GM12878 (cell line): ENCODE results near the gene METTL13. TPM values are rescaled to one million over a fixed set of nuclear protein-coding genes. Genes with fewer than 3 reads are reported as not detected.

Experiments
- ATAC-seq: fragments of 200-7000 bp; cut with Tn5 transposase; 3 replicates; pipeline ENCODE4 v1.9.1; 2020; ENCODE audit warnings: mild to moderate bottlenecking, moderate library complexity
- BruUV-seq: library from RNA; stranded (reverse); fragments of 400-500 nt; replicated peaks from 2 replicates; lab custom pipeline; 2021; lab: Mats Ljungman, UMichigan
- CTCF ChIA-PET: fragments of 300-600 bp; sonication (Branson Sonifier 250); formaldehyde crosslinking; extraction: SDS; loops from one replicate; lab custom pipeline; 2021; ENCODE audit warnings: inconsistent platforms; lab: Yijun Ruan, JAX
- POLR2A ChIA-PET: fragments of 350-600 bp; formaldehyde crosslinking; extraction: SDS; loops from one replicate; lab custom pipeline; 2021; ENCODE audit warnings: inconsistent platforms; lab: Charles Lee
- RAD21 ChIA-PET: fragments of 300-600 bp; sonication (Branson Sonifier 250); formaldehyde crosslinking; loops from one replicate; lab custom pipeline; 2023; ENCODE audit warnings: antibody characterized with exemption; ENCODE audit not compliant: unreplicated experiment; lab: Charles Lee
- SMC1A ChIA-PET: fragments of 300-600 bp; sonication (Branson Sonifier 250); formaldehyde crosslinking; loops from one replicate; lab custom pipeline; 2023; ENCODE audit not compliant: unreplicated experiment, uncharacterized antibody; lab: Charles Lee
- DNase-seq: peaks from one replicate; pipeline ENCODE4 v3.0.0-alpha.2; 2011; ENCODE audit warnings: low read depth, low spot score
- FAIRE-seq: peaks from 3 replicates; lab custom pipeline; 2011; peaks lifted over from hg19 to GRCh38; lab: Jason Lieb, UNC
- H2AFZ ChIP-seq: 2 replicates; pipeline ENCODE4 v1.6.0; 2011; ENCODE audit warnings: low read depth, low read length, control low read depth; ENCODE audit not compliant: control insufficient read depth
- H3K27ac ChIP-seq: 2 replicates; pipeline ENCODE4 v1.5.1; 2011; ENCODE audit warnings: control low read depth; ENCODE audit not compliant: control insufficient read depth, insufficient read depth
- H3K27me3 ChIP-seq, 2 experiments: replicated peaks in 1 of 2; 2 replicates each; pipeline versions ENCODE4 v1.6.0 to v1.6.1; 2011; ENCODE audit warnings: low read length in 1 of 2; ENCODE audit not compliant: control insufficient read depth in 2 of 2, insufficient read depth in 2 of 2
- H3K36me3 ChIP-seq, 2 experiments: 2 replicates each; pipeline ENCODE4 v1.5.1; 2011; ENCODE audit warnings: low read length in 1 of 2; ENCODE audit not compliant: control insufficient read depth in 2 of 2, insufficient read depth in 2 of 2
- H3K4me1 ChIP-seq: 2 replicates; pipeline ENCODE4 v1.6.1; 2011; ENCODE audit warnings: mild to moderate bottlenecking, low read length, moderate library complexity, mixed read lengths; ENCODE audit not compliant: control insufficient read depth, insufficient read depth
- H3K4me2 ChIP-seq: 2 replicates; pipeline ENCODE4 v1.6.0; 2011; ENCODE audit warnings: control low read depth; ENCODE audit not compliant: control insufficient read depth, insufficient read depth
- H3K4me3 ChIP-seq: fragments of 200-600 bp; sonication (generic); 2 replicates; pipeline ENCODE4 v1.5.1; 2016
- H3K79me2 ChIP-seq: 2 replicates; pipeline ENCODE4 v1.6.0; 2011; ENCODE audit warnings: low read length; ENCODE audit not compliant: control insufficient read depth, insufficient read depth
- H3K9ac ChIP-seq: 2 replicates; pipeline ENCODE4 v1.8.0; 2011; ENCODE audit warnings: low read length, control low read depth, mixed read lengths; ENCODE audit not compliant: control insufficient read depth, insufficient read depth
- H3K9me3 ChIP-seq: replicated peaks from 3 replicates; pipeline ENCODE4 v1.5.1; 2011; ENCODE audit warnings: mild to moderate bottlenecking, low read length; ENCODE audit not compliant: control insufficient read depth, insufficient read depth
- H4K20me1 ChIP-seq: 2 replicates; pipeline ENCODE4 v1.6.0; 2011; ENCODE audit not compliant: control insufficient read depth, insufficient read depth
- BACH1 ChIP-seq: fragments of 450-650 bp; IDR thresholded peaks from 2 replicates; pipeline ENCODE4 v1.6.1; 2017; ENCODE audit warnings: mild to moderate bottlenecking, borderline replicate concordance
- EED ChIP-seq: sonication (generic); IDR thresholded peaks from 2 replicates; pipeline ENCODE4 v1.6.1; 2016; ENCODE audit warnings: antibody characterized with exemption, low read depth
- ETV6 ChIP-seq, 2 experiments: fragments of 450-650 bp in 1 of 2; IDR thresholded peaks in 1 of 2; conservative IDR thresholded peaks in 1 of 2; 2 replicates each; pipeline ENCODE4 v1.6.1; 2014; ENCODE audit warnings: antibody characterized with exemption in 1 of 2, borderline replicate concordance in 1 of 2, low read depth in 1 of 2, mild to moderate bottlenecking in 1 of 2, moderate library complexity in 1 of 2
- GABPA ChIP-seq: IDR thresholded peaks from 2 replicates; pipeline ENCODE4 v1.6.1; 2014; ENCODE audit warnings: antibody characterized with exemption, low read depth, mild to moderate bottlenecking, inconsistent platforms
- HDAC2 ChIP-seq: fragments of 200-600 bp; sonication (generic); IDR thresholded peaks from 2 replicates; pipeline ENCODE4 v1.6.1; 2017
- NKRF ChIP-seq: fragments of 450-650 bp; conservative IDR thresholded peaks from 2 replicates; pipeline ENCODE4 v1.6.1; 2017; ENCODE audit warnings: mild to moderate bottlenecking, moderate library complexity
- SMARCA5 ChIP-seq: fragments of 450-650 bp; IDR thresholded peaks from 2 replicates; pipeline ENCODE4 v1.6.1; 2017; ENCODE audit warnings: mild to moderate bottlenecking
- TAF1 ChIP-seq: IDR thresholded peaks from 2 replicates; pipeline ENCODE4 v1.6.1; 2011; ENCODE audit warnings: mild to moderate bottlenecking, low read depth, low read length, borderline replicate concordance
- ZNF207 ChIP-seq: fragments of 450-650 bp; IDR thresholded peaks from 2 replicates; pipeline ENCODE4 v1.6.1; 2014; ENCODE audit warnings: antibody characterized with exemption, mild to moderate bottlenecking, borderline replicate concordance
- WGBS: methylation state at CpG from one replicate; pipeline ENCODE4 v1.1.6; 2016; ENCODE audit warnings: low lambda C conversion rate; ENCODE audit not compliant: insufficient replicate concordance, insufficient coverage; ENCODE audit errors: missing lambda C conversion rate; 5-methylcytosine and 5-hydroxymethylcytosine counted together
- in situ Hi-C: fragments of 300-500 bp; cut with MboI; formaldehyde crosslinking; loops from 9 replicates; pipeline ENCODE4 v1.14.3; 2018; ENCODE audit warnings: mixed read lengths
- intact Hi-C: fragments of 100-400 bp; cut with micrococcal nuclease; formaldehyde crosslinking; loops from one replicate; pipeline ENCODE4 v1.14.2; 2022; ENCODE audit not compliant: unreplicated experiment
- polyA plus RNA-seq, 11 experiments: library from polyadenylated mRNA; depleted of rRNA in 4 of 11; unstranded in 6 of 11; stranded (reverse) in 5 of 11; fragments of >200 nt; fragmentation: Nextera tagmentation in 4 of 11; fragmentation: Illumina TruSeq in 1 of 11; extraction: Ambion mirVana in 4 of 11; extraction: Trizol in 1 of 11; gene quantifications; 1 replicate in 1 of 11; 2 replicates in 10 of 11; pipeline versions ENCODE4 v1.2.1 to v1.2.3, GENCODE V29; 2011 to 2016; ENCODE audit warnings: inconsistent platforms in 2 of 11, missing spikeins in 2 of 11, low read depth in 1 of 11
- total RNA-seq, 4 experiments: library from RNA; depleted of rRNA in 3 of 4; stranded (reverse); fragments of >200 nt in 3 of 4; fragmentation: Illumina TruSeq in 1 of 4; extraction: Trizol in 1 of 4; gene quantifications; 2 replicates each; pipeline versions ENCODE4 v1.2.1 to v1.2.3, GENCODE V29; 2013 to 2021

Gene METTL13
- total and polyA plus RNA-seq, 10 of the 15 experiments (the other 5 are each of a cell fraction or from before 2014, with no cell fraction given) = 12.2 to 47.2 (median 35.0) TPM

- WGBS = 100% methylated on average over 3 of the region's 3 CpGs
- no peak overlapping the region for H3K9ac ChIP-seq
- RAD21 ChIA-PET = interaction anchor here (0.8 to 4.7 kb wide), 10 partner anchors 11 to 202 kb away, joined by 3 to 87 read pairs (median 8); partner anchors contain the start of gene METTL13
- H4K20me1 ChIP-seq = no peaks in the 10 kb centered on the region
- H3K9me3 ChIP-seq = no peaks in the 10 kb centered on the region
- TF ChIP-seq SMARCA5 (no peak), ETV6 (conservative IDR thresholded peaks at IDR 0.05 in 1 of 2, IDR thresholded peaks at IDR 0.05 in 1 of 2; ENCODE audit: borderline replicate concordance in 1 of 2, low read depth in 1 of 2) (no peak), ZNF207 (no peak), TAF1 (no peak), BACH1 (no peak), GABPA (no peak), HDAC2 (no peak), NKRF (no peak), EED (no peak)
- POLR2A ChIA-PET = no interaction called here
- H3K79me2 ChIP-seq = no peaks in the 10 kb centered on the region
- H3K27me3 ChIP-seq = no peaks in the 10 kb centered on the region
- ATAC-seq (no peak), DNase-seq (no peak), FAIRE-seq (no peak)
- H3K4me1 ChIP-seq = no peaks in the 10 kb centered on the region; the same call in 1 of the 2 replicates
- BruUV-seq = no TSS peak
- in situ Hi-C loops (no loop called here), intact Hi-C loops (loop anchor here (10.0 kb wide), 1 partner anchor 624 kb away; the partner anchor contains the start of gene C1orf105)
- no peak overlapping the region for H3K4me2 ChIP-seq
- peaks cover 10 to 21% of the 10 kb centered on the region in 2 experiments for H3K36me3 ChIP-seq
- CTCF ChIA-PET = interaction anchor here (0.7 to 9.3 kb wide), 31 partner anchors 10 to 630 kb away, joined by 3 to 322 read pairs (median 4); partner anchors contain the start of genes C1orf105, METTL13, PRRC2C and VAMP4
- H2AFZ ChIP-seq = no peak overlapping the region
- H3K4me3 ChIP-seq = no peak overlapping the region
- SMC1A ChIA-PET = interaction anchor here (0.6 to 8.7 kb wide), 16 partner anchors 10 to 644 kb away, joined by 3 to 142 read pairs (median 4); no protein-coding TSS in a partner anchor
- H3K27ac ChIP-seq = no peak overlapping the region
These were observed 18.9 kb downstream of the METTL13 start for GRCh38 chr1:171800342-171800741.
